Activated T-helper 2 cell treated with anti-CD3 and anti-CD28 coated beads, Interferon-gamma antibody, Interleukin-2, Interleukin-4, amounts not matched to agents 10 μg/mL and 5 μg/mL and 100 μg/mL, durations not matched to agents 14 hours and 24 hours and 36 hours (primary cell): ENCODE measurements around the gene PSG6. TPM values are rescaled to one million over a fixed set of nuclear protein-coding genes. Genes with fewer than 3 reads are reported as not detected.
"Not testable (repeated sequence)": the region's sequence is repeated elsewhere in the genome, so short reads cannot be mapped to it uniquely, and the experiment has no call there.

ENCODE experiments used
- DNase-seq: peaks from one replicate; pipeline ENCODE4 v3.0.0; 2021; ENCODE audit warnings: low spot score
- H3K27ac Mint-ChIP-seq: one replicate; pipeline ENCODE4 v1.8.0; 2021; ENCODE audit warnings: mixed read lengths
- H3K27me3 Mint-ChIP-seq: one replicate; pipeline ENCODE4 v1.8.0; 2021; ENCODE audit warnings: low read depth, mixed read lengths
- H3K36me3 Mint-ChIP-seq: one replicate; pipeline ENCODE4 v1.8.0; 2021; ENCODE audit warnings: low read depth, mixed read lengths
- H3K4me1 Mint-ChIP-seq: one replicate; pipeline ENCODE4 v1.8.0; 2021; ENCODE audit warnings: low read depth, mixed read lengths
- H3K4me3 Mint-ChIP-seq: one replicate; pipeline ENCODE4 v1.8.0; 2021; ENCODE audit warnings: low read depth, mild to moderate bottlenecking, moderate library complexity, mixed read lengths
- H3K9me3 Mint-ChIP-seq: one replicate; pipeline ENCODE4 v1.8.0; 2021; ENCODE audit warnings: mixed read lengths
- intact Hi-C: fragments of 100-400 bp; cut with micrococcal nuclease; formaldehyde crosslinking; loops from one replicate; pipeline ENCODE4 v1.15.1; 2023
- total RNA-seq: library from RNA; stranded (reverse); gene quantifications from 2 replicates; pipeline ENCODE4 v1.2.3, GENCODE V29; 2022

Gene PSG6
- total RNA-seq, 1 donor from 2014 or later, result not detected

DNA sequence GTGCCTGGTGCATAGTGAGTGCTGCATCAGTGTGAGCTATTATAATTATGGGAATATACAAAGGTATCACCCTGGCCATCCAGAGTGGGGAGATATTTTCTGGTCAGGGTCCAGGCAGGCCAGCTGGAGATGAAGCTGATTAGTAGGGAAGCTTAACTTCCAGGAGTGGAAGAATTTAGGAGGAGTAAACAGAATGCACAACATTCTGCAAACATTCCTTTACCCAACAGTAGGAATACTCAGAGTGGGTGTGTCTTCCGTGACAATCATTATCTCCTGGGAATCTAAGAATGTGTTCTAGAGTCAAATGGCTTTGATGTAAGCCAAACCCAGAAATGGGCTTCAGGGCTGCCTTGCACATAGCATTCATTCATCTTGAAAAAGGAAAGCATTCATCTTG is 19.0 kb downstream of the PSG6 start:
- H3K27ac Mint-ChIP-seq, H3K9me3 Mint-ChIP-seq, intact Hi-C loops, DNase-seq, H3K4me3 Mint-ChIP-seq, H3K27me3 Mint-ChIP-seq, H3K4me1 Mint-ChIP-seq, H3K36me3 Mint-ChIP-seq: not testable (repeated sequence)

DNA sequence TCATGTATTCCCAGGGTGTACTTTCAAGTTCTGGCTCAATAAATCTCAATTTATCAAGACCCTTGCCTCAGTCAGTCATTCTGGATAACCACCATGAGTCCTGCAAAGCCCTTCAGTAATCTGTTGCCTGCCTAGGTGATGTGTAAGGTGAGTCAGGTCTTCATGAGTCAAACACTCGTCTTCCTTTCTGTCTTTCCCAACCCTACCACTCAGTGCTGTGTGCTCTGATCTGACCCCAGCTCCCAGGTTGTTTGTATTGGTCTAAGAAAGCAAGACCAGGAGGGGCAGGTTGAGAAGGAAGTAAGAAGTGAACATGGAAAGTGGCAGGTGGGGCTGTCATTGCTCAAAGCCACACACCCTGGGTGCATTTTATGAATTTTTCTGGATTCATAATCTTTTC is 20.0 kb downstream of the PSG6 start:
- H3K4me1 Mint-ChIP-seq, intact Hi-C loops, H3K4me3 Mint-ChIP-seq, DNase-seq, H3K9me3 Mint-ChIP-seq, H3K36me3 Mint-ChIP-seq, H3K27ac Mint-ChIP-seq, H3K27me3 Mint-ChIP-seq: not testable (repeated sequence)

DNA sequence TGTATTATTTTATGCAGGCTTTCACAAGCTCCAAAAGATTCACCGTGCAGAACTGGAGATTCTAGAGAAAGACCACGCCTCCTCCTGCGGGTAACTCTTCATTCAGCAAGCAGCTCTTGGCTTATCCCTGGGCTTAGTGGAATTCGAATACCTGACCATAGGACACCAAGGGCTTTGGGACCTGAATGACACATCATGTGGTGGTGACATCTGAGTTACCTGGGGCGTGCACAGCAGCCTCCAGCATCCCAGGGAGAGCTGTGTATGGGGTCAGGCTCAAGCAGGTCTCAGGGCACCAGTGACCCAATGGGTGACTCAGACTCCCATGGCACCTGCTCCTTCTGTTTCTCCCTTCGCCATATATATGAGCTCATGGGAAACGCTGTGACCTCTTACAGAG is 27.2 kb downstream of the PSG6 start:
- H3K4me1 Mint-ChIP-seq, H3K27ac Mint-ChIP-seq, H3K27me3 Mint-ChIP-seq, H3K4me3 Mint-ChIP-seq, H3K36me3 Mint-ChIP-seq, intact Hi-C loops, DNase-seq: not testable (repeated sequence)
- H3K9me3 Mint-ChIP-seq, result peaks cover 13% of the 10 kb centered on the region

DNA sequence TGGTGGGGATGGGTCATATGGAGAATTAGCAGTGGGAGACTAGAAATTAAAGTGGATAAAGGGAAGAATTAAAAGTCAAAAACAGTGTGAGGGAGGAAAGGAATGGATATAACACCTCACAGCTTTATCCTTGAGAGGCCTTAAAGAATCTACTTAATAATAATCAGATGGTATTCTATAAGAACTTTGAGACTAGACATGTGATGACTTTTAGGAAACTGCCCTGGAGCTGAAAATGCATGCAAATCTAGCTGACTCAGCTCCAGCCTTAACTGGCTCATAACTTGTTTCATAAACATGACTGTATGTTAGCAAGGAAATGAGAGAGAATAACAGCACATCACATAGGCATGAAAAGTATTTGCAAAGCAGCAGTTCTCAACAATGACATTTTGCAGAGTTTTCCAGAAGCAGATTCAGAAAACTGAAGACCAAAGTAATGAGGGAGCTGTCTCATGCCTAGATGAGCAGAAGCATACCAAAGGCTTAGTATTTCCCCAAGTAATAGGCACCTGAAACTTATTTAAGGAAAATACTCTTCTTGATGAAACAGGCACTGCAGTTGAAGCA is 29.7 kb downstream of the PSG6 start:
- DNase-seq, H3K4me1 Mint-ChIP-seq, H3K4me3 Mint-ChIP-seq, H3K27me3 Mint-ChIP-seq, H3K27ac Mint-ChIP-seq, H3K36me3 Mint-ChIP-seq, intact Hi-C loops: not testable (repeated sequence)
- peaks cover 13% of the 10 kb centered on the region for H3K9me3 Mint-ChIP-seq

DNA sequence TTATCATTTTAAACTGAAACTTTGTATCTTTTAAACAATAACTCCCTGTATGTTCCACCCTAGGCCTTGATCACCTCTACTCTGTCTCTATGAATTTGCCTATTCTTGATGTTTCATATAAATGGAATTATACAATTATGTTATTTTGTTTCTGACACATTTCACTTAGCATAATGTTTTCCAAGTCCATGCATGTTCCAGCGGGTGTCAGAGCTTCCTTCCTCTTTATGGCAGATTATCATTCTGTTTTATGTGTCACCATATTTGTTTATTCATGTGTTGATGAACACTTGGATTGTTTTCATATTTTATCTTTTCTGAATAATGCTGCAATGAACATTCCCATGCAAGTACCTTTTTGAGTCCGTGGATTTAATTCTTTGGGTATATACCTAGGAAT is 35.0 kb downstream of the PSG6 start:
- DNase-seq, H3K27ac Mint-ChIP-seq, H3K9me3 Mint-ChIP-seq, H3K36me3 Mint-ChIP-seq, intact Hi-C loops, H3K4me1 Mint-ChIP-seq, H3K27me3 Mint-ChIP-seq, H3K4me3 Mint-ChIP-seq: not testable (repeated sequence)

DNA sequence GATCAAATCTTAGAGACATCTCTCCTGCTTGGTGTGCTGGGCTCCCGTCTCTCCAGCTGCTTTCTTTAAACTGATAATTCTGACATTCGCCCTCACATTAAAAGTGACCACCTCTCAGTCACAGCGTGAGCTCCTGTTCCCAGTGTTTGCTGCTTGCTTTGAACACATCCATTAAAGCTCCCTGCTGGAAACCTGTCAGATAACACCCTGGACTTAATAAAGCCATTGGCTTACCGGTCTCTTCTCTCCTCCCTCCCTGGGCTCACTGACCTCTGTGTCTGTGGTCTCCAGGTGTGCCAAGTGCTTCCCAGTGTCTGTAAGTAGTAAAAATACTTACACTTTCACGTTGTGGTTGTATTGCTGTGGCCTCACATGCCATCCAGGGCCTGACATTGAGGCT is 35.7 kb downstream of the PSG6 start:
- H3K4me1 Mint-ChIP-seq, H3K9me3 Mint-ChIP-seq, DNase-seq, H3K27me3 Mint-ChIP-seq, H3K36me3 Mint-ChIP-seq, H3K4me3 Mint-ChIP-seq, H3K27ac Mint-ChIP-seq, intact Hi-C loops: not testable (repeated sequence)

DNA sequence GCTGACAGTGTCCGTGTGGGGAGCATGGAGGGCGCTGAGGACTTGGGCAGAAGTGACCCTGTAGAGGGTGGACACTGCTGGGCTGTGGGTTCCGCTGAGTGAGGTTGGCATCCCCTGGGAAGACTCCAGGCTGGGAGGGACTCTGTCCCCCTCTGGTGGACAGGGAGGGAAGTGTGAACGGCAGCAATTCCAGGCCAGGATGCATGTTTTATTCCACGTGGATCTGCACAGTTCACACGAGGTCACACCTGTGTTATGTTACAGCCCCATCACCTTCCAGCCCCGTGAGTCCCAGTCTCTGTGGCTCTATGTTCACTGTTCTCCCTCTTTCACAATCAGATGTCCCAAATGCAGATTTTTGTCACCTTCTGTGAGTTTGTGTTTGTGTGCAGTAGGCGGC is 36.4 kb downstream of the PSG6 start:
- H3K9me3 Mint-ChIP-seq, DNase-seq, H3K4me1 Mint-ChIP-seq, H3K27ac Mint-ChIP-seq, H3K27me3 Mint-ChIP-seq, H3K36me3 Mint-ChIP-seq, intact Hi-C loops, H3K4me3 Mint-ChIP-seq: not testable (repeated sequence)

DNA sequence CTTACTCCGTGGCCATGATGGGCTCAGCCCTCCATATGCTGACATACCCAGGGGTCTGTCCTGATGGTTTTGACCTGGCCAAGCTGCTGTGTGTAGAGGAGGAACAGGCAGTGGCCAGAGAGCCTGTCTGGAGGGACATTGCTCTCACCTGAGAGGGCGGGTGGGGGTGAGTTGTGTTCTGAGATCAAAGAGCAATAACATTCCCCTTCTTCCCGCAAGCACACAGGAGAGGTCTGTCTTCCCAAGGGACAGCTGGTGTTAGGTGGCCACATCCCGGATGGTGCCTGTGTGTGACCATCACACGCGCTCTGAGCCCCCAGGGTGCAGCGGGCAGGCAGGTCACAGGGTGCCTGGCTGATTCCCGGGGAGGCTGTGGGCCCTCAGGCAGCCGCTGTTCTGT is 37.1 kb downstream of the PSG6 start:
- H3K4me3 Mint-ChIP-seq, DNase-seq, H3K27me3 Mint-ChIP-seq, H3K4me1 Mint-ChIP-seq, H3K27ac Mint-ChIP-seq, intact Hi-C loops, H3K36me3 Mint-ChIP-seq, H3K9me3 Mint-ChIP-seq: not testable (repeated sequence)

DNA sequence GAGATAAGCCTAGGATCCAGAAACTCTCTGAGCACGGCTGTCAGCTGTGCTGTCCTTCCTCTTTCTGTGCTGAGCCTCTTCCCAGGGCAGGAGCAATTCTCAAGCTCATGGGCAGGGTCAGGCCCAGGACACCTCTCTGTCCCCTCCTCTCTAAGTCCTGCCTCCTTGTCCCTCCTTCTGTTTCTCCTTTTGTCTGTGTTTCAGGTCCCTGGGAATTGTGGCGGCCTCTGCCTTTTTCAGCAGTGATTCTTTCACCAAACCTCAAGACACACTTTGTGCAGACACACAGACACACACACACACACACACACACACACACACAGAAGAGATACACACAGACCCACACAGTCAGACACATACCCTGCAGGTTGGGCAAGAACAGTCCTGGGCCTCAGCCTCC is 38.1 kb downstream of the PSG6 start, which contains the start of gene PSG1:
TSS of gene PSG1 (minus strand) at position 101 of the 400 bp plus-strand sequence. CDS start 132 bp downstream, outside the sequence.
- Mint-ChIP-seq H3K4me1 (no peaks in the 10 kb centered on the region), H3K27me3 (peaks cover 1% of the 10 kb centered on the region), H3K4me3 (no peak within 1 kb of the TSS), H3K36me3 (no peaks in the 10 kb centered on the region), H3K9me3 (no peaks in the 10 kb centered on the region), H3K27ac (no peak within 1 kb of the TSS)
- intact Hi-C loops, result no loop called here
- no peak for DNase-seq

DNA sequence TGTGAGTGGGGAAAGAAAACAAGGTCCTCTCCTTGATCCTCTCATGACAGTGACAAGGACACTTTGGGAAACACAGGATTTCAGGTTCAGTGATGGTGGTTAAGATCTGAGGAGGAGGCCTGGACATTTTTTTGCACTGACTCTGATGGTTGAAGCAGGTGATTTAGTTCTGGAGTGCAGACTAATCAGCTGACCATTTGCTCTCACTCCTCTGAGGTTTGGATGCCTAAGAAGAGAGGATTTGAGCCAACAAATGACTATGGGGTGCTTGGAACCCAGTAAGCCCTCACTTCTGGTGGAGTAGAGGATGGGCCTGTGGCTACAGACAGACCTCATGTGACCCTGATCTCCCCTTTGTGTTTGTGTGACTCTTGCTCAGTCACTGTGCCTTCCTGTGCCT is 41.1 kb downstream of the PSG6 start:
- H3K36me3 Mint-ChIP-seq, H3K9me3 Mint-ChIP-seq, intact Hi-C loops, DNase-seq, H3K27me3 Mint-ChIP-seq, H3K27ac Mint-ChIP-seq, H3K4me3 Mint-ChIP-seq, H3K4me1 Mint-ChIP-seq: not testable (repeated sequence)

DNA sequence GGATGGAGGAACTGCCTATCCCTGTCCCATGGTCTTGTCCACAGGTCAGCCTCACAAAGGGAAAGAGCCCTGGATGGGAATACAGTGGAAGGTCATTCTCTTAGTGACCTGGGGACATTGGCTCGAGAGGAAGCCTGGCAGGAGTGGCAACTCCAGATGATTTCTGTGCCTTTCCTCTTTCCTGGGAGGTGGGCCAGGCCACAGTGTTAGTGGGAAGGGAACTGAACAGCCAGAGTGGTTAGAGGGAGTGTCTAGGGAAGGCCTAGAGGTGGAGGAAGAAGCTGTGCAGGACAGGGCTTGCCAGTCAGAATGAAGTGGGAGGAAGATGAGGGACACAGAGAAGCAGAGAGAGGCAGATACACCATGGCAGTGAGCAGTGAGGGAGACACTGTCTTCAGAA is 41.8 kb downstream of the PSG6 start:
- DNase-seq, H3K4me3 Mint-ChIP-seq, H3K27me3 Mint-ChIP-seq, H3K36me3 Mint-ChIP-seq, H3K27ac Mint-ChIP-seq, H3K4me1 Mint-ChIP-seq, intact Hi-C loops, H3K9me3 Mint-ChIP-seq: not testable (repeated sequence)

DNA sequence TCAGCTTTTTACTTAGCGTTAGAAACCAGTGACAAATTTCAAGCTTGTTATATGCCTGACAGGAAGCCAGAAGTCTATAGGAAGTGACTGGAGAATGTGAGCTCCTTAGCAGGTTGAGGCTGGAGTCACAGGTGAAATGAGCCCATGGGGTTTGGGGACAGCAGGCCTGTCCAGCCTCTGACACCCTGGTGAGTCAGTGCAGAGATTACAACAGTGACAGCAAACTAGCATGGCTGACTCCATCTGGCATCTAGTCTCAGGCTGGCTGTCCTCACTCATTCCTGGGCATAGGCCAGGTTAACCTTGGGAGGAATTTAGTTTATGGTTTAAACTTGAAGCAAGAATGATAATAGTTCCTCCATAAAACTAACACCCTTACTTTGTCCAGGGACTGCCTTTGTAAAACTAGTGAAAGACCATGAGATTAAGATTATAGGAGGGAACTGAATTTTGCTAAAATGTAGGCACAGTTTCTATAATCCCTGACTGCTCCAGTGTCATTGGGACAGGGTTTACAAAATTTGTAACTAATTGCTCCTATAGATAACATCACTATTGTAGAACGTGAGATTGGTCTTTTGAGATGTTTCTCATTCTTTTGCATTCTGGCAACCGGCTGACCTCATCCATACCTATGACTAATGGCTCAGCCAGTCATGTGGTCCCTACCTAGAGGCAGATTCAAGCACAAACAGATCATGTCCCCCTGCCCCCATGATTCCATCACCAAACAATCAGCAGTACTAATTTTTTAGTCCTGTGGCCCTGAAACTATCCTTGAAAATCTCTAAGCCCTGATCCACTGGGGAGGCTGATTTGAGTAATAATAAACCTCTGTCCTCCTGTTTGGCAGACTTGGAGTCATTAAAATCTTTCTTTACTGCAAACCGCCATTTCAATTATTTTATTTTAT is 42.5 kb downstream of the PSG6 start:
- H3K36me3 Mint-ChIP-seq, H3K27me3 Mint-ChIP-seq, H3K4me1 Mint-ChIP-seq, H3K9me3 Mint-ChIP-seq, H3K4me3 Mint-ChIP-seq, DNase-seq, H3K27ac Mint-ChIP-seq, intact Hi-C loops: not testable (repeated sequence)

DNA sequence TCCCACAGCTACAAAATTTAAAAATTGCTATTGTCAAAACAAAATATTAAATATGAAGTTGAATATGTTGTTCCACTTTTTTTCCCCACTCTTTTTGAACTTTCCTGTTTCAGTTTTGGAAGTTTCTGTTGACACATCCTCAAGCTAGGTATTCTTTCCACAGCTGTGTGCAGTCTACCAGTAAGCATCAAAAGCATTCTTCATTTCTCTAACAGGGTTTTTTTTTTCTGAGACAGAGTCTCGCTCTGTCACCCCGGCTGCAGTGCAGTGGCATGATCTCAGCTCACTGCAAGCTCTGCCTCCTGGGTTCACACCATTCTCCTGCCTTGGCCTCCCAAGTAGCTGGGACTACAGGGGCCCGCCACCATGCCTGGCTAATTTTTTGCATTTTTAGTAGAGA is 43.6 kb downstream of the PSG6 start:
- DNase-seq, H3K4me1 Mint-ChIP-seq, H3K27me3 Mint-ChIP-seq, H3K36me3 Mint-ChIP-seq, H3K4me3 Mint-ChIP-seq, intact Hi-C loops, H3K27ac Mint-ChIP-seq, H3K9me3 Mint-ChIP-seq: not testable (repeated sequence)
